HG03565 (cell line): ENCODE results near the gene PANK1.
"Not testable (repeated sequence)": the region's sequence is repeated elsewhere in the genome, so short reads cannot be mapped to it uniquely, and the experiment has no call there.

Experiments
- ATAC-seq: cut with Tn5 transposase; IDR thresholded peaks from one replicate; pipeline ENCODE4 v1.9.1; 2021; ENCODE audit warnings: mild to moderate bottlenecking, moderate library complexity; ENCODE audit not compliant: unreplicated experiment

Gene PANK1

GRCh38 chr10:89622151-89622550 is 22.9 kb downstream of the PANK1 start:
- no peak for ATAC-seq

GRCh38 chr10:89621438-89621837 is 23.6 kb downstream of the PANK1 start:
- ATAC-seq, result no peak

GRCh38 chr10:89620296-89620695 is 24.7 kb downstream of the PANK1 start:
- not testable (repeated sequence) for ATAC-seq

- no peak for ATAC-seq
Measured at GRCh38 chr10:89615824-89616223, 29.2 kb downstream of the PANK1 start.

- ATAC-seq, result no peak
Measured at GRCh38 chr10:89615112-89615511, 29.9 kb downstream of the PANK1 start.

GRCh38 chr10:89613582-89613981 is 31.5 kb downstream of the PANK1 start:
- ATAC-seq, result no peak

GRCh38 chr10:89611282-89611681 is 33.8 kb downstream of the PANK1 start:
- ATAC-seq, result no peak

- peak; percentile 95 for ATAC-seq
Measured at GRCh38 chr10:89609833-89610346, 35.2 kb downstream of the PANK1 start.

- ATAC-seq, result no peak
Measured at GRCh38 chr10:89604200-89604599, 40.8 kb downstream of the PANK1 start.

GRCh38 chr10:89602919-89603318 is 42.1 kb downstream of the PANK1 start:
- no peak for ATAC-seq

- ATAC-seq, result no peak
Measured at GRCh38 chr10:89601728-89602361, 43.2 kb downstream of the PANK1 start.

GRCh38 chr10:89600041-89600440 is 45.0 kb downstream of the PANK1 start:
- ATAC-seq, result no peak

- ATAC-seq, result no peak
Measured at GRCh38 chr10:89593043-89593442, 52.0 kb downstream of the PANK1 start.

GRCh38 chr10:89592539-89592938 is 52.5 kb downstream of the PANK1 start:
- no peak for ATAC-seq

GRCh38 chr10:89591796-89592271 is 53.2 kb downstream of the PANK1 start:
- no peak for ATAC-seq

- no peak for ATAC-seq
Measured at GRCh38 chr10:89591111-89591795, 53.8 kb downstream of the PANK1 start.

- no peak for ATAC-seq
Measured at GRCh38 chr10:89590326-89590725, 54.7 kb downstream of the PANK1 start.

GRCh38 chr10:89589101-89589720 is 55.8 kb downstream of the PANK1 start:
- ATAC-seq, result no peak

- no peak for ATAC-seq
Measured at GRCh38 chr10:89588671-89589070, 56.4 kb downstream of the PANK1 start.

GRCh38 chr10:89582022-89582421 is 63.0 kb downstream of the PANK1 start:
- ATAC-seq, result no peak

GRCh38 chr10:89580243-89580642 is 64.8 kb downstream of the PANK1 start:
- no peak for ATAC-seq

GRCh38 chr10:89576696-89577095 is 68.3 kb downstream of the PANK1 start:
- ATAC-seq, result no peak
